Cerebellar cortex (tissue), 1 donor: ENCODE measurements around the gene NKIRAS1.
"Not testable (repeated sequence)": the region's sequence is repeated elsewhere in the genome, so short reads cannot be mapped to it uniquely, and the experiment has no call there.

Source experiments
- DNase-seq: peaks from one replicate; pipeline ENCODE4 v3.0.0-alpha.2; 2015; ENCODE audit warnings: low spot score

The NKIRAS1 gene

GRCh38 chr3:23869977-23870662 is 46.7 kb downstream of the NKIRAS1 start:
- DNase-seq = no peak

GRCh38 chr3:23867838-23868237 is 49.0 kb downstream of the NKIRAS1 start:
- no peak for DNase-seq

- no peak for DNase-seq
Measured at GRCh38 chr3:23867400-23867799, 49.4 kb downstream of the NKIRAS1 start.

- peak; percentile 29 for DNase-seq
Measured at GRCh38 chr3:23865595-23866396, 51.0 kb downstream of the NKIRAS1 start.

- DNase-seq = no peak
Measured at GRCh38 chr3:23864931-23865330, 51.9 kb downstream of the NKIRAS1 start.

GRCh38 chr3:23863060-23863459 is 53.7 kb downstream of the NKIRAS1 start:
- DNase-seq = no peak

GRCh38 chr3:23861689-23862088 is 55.1 kb downstream of the NKIRAS1 start:
- no peak for DNase-seq

- DNase-seq = no peak
Measured at GRCh38 chr3:23859839-23860382, 56.9 kb downstream of the NKIRAS1 start.

GRCh38 chr3:23859012-23859743 is 57.6 kb downstream of the NKIRAS1 start:
- DNase-seq = peak; percentile 66

GRCh38 chr3:23856286-23856685 is 60.5 kb downstream of the NKIRAS1 start:
- DNase-seq = no peak

- not testable (repeated sequence) for DNase-seq
Measured at GRCh38 chr3:23849462-23849861, 67.3 kb downstream of the NKIRAS1 start.

GRCh38 chr3:23845326-23846216 is 71.2 kb downstream of the NKIRAS1 start:
- DNase-seq = no peak

GRCh38 chr3:23843869-23844268 is 72.9 kb downstream of the NKIRAS1 start:
- DNase-seq = no peak
